Measurements from ENCODE around the gene SLCO2A1.
"Not testable (repeated sequence)": the region's sequence is repeated elsewhere in the genome, so short reads cannot be mapped to it uniquely, and the experiment has no call there.

The SLCO2A1 gene

GRCh38 chr3:134074790-134075567 lies 45.3 kb upstream of the SLCO2A1 start:
- Histone ChIP-seq H3K27ac (ENCODE audit: insufficient read depth in 1 of 2, low read depth in 1 of 2, low read length in 2 of 2, poor library complexity in 1 of 2, severe bottlenecking in 2 of 2) (no peak overlapping the region), H3K36me3 (ENCODE audit: control insufficient read depth in 4 of 4, insufficient read depth in 4 of 4, low read length in 3 of 4) (no peaks in the 10 kb centered on the region), H3K27me3 (replicated peaks in 2 of 5; ENCODE audit: control insufficient read depth in 4 of 5, insufficient read depth in 5 of 5, low read length in 4 of 5) (no peaks in the 10 kb centered on the region), H3K4me3 (ENCODE audit: control insufficient read depth in 1 of 7, extremely low read depth in 1 of 7, insufficient read depth in 4 of 7, low read depth in 2 of 7, low read length in 6 of 7) (no peak overlapping the region), H3K4me1 (ENCODE audit: control extremely low read depth in 1 of 4, control insufficient read depth in 4 of 4, insufficient read depth in 4 of 4, low read length in 3 of 4) (no peaks in the 10 kb centered on the region), H3K9me3 (ENCODE audit: control extremely low read depth in 1 of 5, control insufficient read depth in 4 of 5, insufficient read depth in 2 of 5, low read depth in 1 of 5, low read length in 4 of 5) (peaks cover 0 to 3% (median 0%) of the 10 kb centered on the region in 5 experiments)
- no peak for DNase-seq
- ChIA-PET CTCF (no interaction called here), POLR2A (no interaction called here)
- WGBS (ENCODE audit: insufficient coverage): 89% methylated on average over 6 of the region's 9 CpGs

DNA sequence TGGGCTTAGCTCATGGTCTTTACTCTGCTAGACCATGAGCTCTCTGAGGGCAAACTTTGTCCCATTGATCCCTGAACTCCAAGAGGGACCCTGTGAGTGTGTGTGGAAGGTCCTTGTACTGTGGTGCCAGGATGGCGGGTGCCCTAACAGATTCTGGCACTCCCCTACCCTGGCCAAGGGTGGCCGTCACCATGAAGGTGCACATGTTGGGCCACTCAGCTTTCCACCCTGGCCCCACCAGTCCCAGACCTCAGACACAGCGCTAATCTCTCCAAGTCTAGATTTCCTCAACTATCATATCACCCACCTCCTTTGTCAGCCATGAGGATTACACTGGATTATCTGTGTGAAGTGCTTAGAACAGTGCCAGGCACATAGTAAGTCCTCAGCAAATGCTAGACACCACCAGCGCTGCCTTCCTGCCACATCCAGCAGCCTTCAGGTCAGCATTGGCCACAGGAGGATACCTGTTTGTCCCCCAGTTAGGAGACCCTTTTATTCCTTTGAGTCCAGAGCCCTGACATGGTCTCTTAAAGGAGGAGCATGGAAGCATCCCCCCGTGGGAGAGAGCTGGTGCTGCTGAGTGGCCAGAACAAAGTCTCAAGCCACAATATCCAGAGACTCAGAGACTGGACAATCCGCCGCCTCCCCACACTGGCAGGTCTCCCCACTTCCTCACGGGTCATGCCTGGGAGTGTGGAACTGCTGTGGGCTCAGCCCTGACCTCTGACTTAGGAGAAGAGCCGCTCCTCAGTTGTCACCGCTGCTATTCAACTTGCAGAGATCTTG lies 44.5 kb upstream of the SLCO2A1 start:
- 94% methylated on average over 7 of the region's 10 CpGs for WGBS (ENCODE audit: insufficient coverage)
- CTCF ChIA-PET: no interaction called here
- H3K27ac ChIP-seq (ENCODE audit: insufficient read depth in 1 of 2, low read depth in 1 of 2, low read length in 2 of 2, poor library complexity in 1 of 2, severe bottlenecking in 2 of 2): no peak overlapping the region
- no peaks in the 10 kb centered on the region for H3K36me3 ChIP-seq (ENCODE audit: control insufficient read depth in 4 of 4, insufficient read depth in 4 of 4, low read length in 3 of 4)
- no peaks in the 10 kb centered on the region for H3K9me3 ChIP-seq (ENCODE audit: control extremely low read depth in 1 of 5, control insufficient read depth in 4 of 5, insufficient read depth in 2 of 5, low read depth in 1 of 5, low read length in 4 of 5)
- POLR2A ChIA-PET: no interaction called here
- no peaks in the 10 kb centered on the region for H3K4me1 ChIP-seq (ENCODE audit: control extremely low read depth in 1 of 4, control insufficient read depth in 4 of 4, insufficient read depth in 4 of 4, low read length in 3 of 4)
- no peak overlapping the region for H3K4me3 ChIP-seq (ENCODE audit: control insufficient read depth in 1 of 7, extremely low read depth in 1 of 7, insufficient read depth in 4 of 7, low read depth in 2 of 7, low read length in 6 of 7)
- no peak for DNase-seq
- H3K27me3 ChIP-seq (replicated peaks in 2 of 5; ENCODE audit: control insufficient read depth in 4 of 5, insufficient read depth in 5 of 5, low read length in 4 of 5): no peaks in the 10 kb centered on the region

GRCh38 chr3:134073583-134073945 lies 43.8 kb upstream of the SLCO2A1 start:
- CTCF ChIA-PET: no interaction called here
- no peak overlapping the region for H3K27ac ChIP-seq (ENCODE audit: insufficient read depth in 1 of 2, low read depth in 1 of 2, low read length in 2 of 2, poor library complexity in 1 of 2, severe bottlenecking in 2 of 2)
- H3K27me3 ChIP-seq (replicated peaks in 2 of 5; ENCODE audit: control insufficient read depth in 4 of 5, insufficient read depth in 5 of 5, low read length in 4 of 5): no peaks in the 10 kb centered on the region
- WGBS (ENCODE audit: insufficient coverage): 100% methylated on average over 1 of the region's 4 CpGs
- no peak for DNase-seq
- no peaks in the 10 kb centered on the region for H3K9me3 ChIP-seq (ENCODE audit: control extremely low read depth in 1 of 5, control insufficient read depth in 4 of 5, insufficient read depth in 2 of 5, low read depth in 1 of 5, low read length in 4 of 5)
- no peak overlapping the region for H3K4me3 ChIP-seq (ENCODE audit: control insufficient read depth in 1 of 7, extremely low read depth in 1 of 7, insufficient read depth in 4 of 7, low read depth in 2 of 7, low read length in 6 of 7)
- POLR2A ChIA-PET: no interaction called here
- no peaks in the 10 kb centered on the region for H3K36me3 ChIP-seq (ENCODE audit: control insufficient read depth in 4 of 4, insufficient read depth in 4 of 4, low read length in 3 of 4)
- no peaks in the 10 kb centered on the region for H3K4me1 ChIP-seq (ENCODE audit: control extremely low read depth in 1 of 4, control insufficient read depth in 4 of 4, insufficient read depth in 4 of 4, low read length in 3 of 4)

DNA sequence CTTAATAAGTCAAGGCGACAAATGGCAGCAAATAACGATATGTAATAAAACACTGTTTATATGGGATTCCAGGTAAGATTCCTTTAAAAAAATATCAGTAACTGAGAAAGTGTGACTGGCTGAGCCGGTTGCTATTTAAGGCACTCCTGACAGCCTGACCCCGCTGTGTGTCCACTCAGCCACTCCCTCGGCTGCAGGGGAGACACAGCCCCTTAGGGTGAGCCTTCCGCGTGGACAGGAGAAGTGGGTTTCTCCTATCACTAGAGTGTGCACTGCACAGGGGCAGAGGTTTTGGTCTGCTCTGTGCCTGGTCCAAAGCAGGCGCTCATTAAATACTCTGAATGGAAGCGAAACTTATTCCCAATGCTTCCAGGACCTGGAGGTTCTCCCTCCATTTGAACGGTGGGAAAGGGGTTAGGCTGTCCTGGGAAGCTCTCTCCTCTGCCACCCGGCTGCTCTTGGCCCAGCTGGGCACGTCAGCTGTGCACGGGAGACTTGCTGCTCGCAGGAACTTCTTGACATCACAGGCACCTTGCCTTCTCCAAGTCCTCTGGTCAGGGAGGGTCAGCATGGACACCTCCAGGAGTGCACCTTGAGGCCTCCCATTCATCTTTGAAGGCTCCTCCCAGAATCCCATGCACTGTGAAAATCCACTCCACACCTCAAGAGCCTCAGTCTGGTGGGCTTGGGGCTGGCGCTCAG lies 43.3 kb upstream of the SLCO2A1 start:
- 95% methylated on average over 15 of the region's 15 CpGs for WGBS (ENCODE audit: insufficient coverage)

GRCh38 chr3:134070281-134070680 lies 40.6 kb upstream of the SLCO2A1 start:
- H3K27ac ChIP-seq (ENCODE audit: insufficient read depth in 1 of 2, low read depth in 1 of 2, low read length in 2 of 2, poor library complexity in 1 of 2, severe bottlenecking in 2 of 2); H3K9me3 ChIP-seq (ENCODE audit: control extremely low read depth in 1 of 5, control insufficient read depth in 4 of 5, insufficient read depth in 2 of 5, low read depth in 1 of 5, low read length in 4 of 5); CTCF ChIA-PET; H3K4me3 ChIP-seq (ENCODE audit: control insufficient read depth in 1 of 7, extremely low read depth in 1 of 7, insufficient read depth in 4 of 7, low read depth in 2 of 7, low read length in 6 of 7); H3K4me1 ChIP-seq (ENCODE audit: control extremely low read depth in 1 of 4, control insufficient read depth in 4 of 4, insufficient read depth in 4 of 4, low read length in 3 of 4); H3K27me3 ChIP-seq (replicated peaks in 2 of 5; ENCODE audit: control insufficient read depth in 4 of 5, insufficient read depth in 5 of 5, low read length in 4 of 5); H3K36me3 ChIP-seq (ENCODE audit: control insufficient read depth in 4 of 4, insufficient read depth in 4 of 4, low read length in 3 of 4); POLR2A ChIA-PET; DNase-seq: not testable (repeated sequence)
- WGBS (ENCODE audit: insufficient coverage): 99% methylated on average over 14 of the region's 25 CpGs

More for the DNA sequence above, 43.3 kb upstream of the SLCO2A1 start:
- ChIA-PET CTCF (no interaction called here), POLR2A (no interaction called here)
- Histone ChIP-seq H3K27ac (ENCODE audit: insufficient read depth in 1 of 2, low read depth in 1 of 2, low read length in 2 of 2, poor library complexity in 1 of 2, severe bottlenecking in 2 of 2) (no peak overlapping the region), H3K4me1 (ENCODE audit: control extremely low read depth in 1 of 4, control insufficient read depth in 4 of 4, insufficient read depth in 4 of 4, low read length in 3 of 4) (no peaks in the 10 kb centered on the region), H3K27me3 (replicated peaks in 2 of 5; ENCODE audit: control insufficient read depth in 4 of 5, insufficient read depth in 5 of 5, low read length in 4 of 5) (no peaks in the 10 kb centered on the region), H3K9me3 (ENCODE audit: control extremely low read depth in 1 of 5, control insufficient read depth in 4 of 5, insufficient read depth in 2 of 5, low read depth in 1 of 5, low read length in 4 of 5) (no peaks in the 10 kb centered on the region), H3K4me3 (ENCODE audit: control insufficient read depth in 1 of 7, extremely low read depth in 1 of 7, insufficient read depth in 4 of 7, low read depth in 2 of 7, low read length in 6 of 7) (no peak overlapping the region), H3K36me3 (ENCODE audit: control insufficient read depth in 4 of 4, insufficient read depth in 4 of 4, low read length in 3 of 4) (no peaks in the 10 kb centered on the region)
- DNase-seq: no peak

DNA sequence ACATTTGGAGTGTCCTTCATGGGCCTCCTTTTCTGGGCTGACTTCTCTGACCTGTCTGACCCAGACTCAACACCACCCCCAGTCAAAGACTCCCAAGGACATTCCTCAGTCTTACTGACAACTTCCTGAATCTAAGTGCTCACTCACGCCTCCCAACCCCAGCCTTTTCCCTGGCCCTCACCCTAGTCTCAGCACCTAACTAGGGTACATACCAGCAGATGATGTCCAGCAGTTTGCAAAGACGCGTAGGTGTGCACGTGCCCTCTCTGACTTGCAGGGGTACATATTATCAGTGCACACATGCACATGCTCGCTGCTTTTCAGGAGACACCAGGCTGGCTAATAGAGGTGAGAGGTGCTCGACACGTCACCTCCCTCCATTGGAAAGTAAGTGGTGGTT lies 38.7 kb upstream of the SLCO2A1 start:
- H3K4me1 ChIP-seq (ENCODE audit: control extremely low read depth in 1 of 4, control insufficient read depth in 4 of 4, insufficient read depth in 4 of 4, low read length in 3 of 4): no peaks in the 10 kb centered on the region
- H3K9me3 ChIP-seq (ENCODE audit: control extremely low read depth in 1 of 5, control insufficient read depth in 4 of 5, insufficient read depth in 2 of 5, low read depth in 1 of 5, low read length in 4 of 5): no peaks in the 10 kb centered on the region
- H3K4me3 ChIP-seq (ENCODE audit: control insufficient read depth in 1 of 7, extremely low read depth in 1 of 7, insufficient read depth in 4 of 7, low read depth in 2 of 7, low read length in 6 of 7): no peak overlapping the region
- POLR2A ChIA-PET: no interaction called here
- CTCF ChIA-PET: no interaction called here
- WGBS (ENCODE audit: insufficient coverage): 91% methylated on average over 5 of the region's 7 CpGs
- H3K36me3 ChIP-seq (ENCODE audit: control insufficient read depth in 4 of 4, insufficient read depth in 4 of 4, low read length in 3 of 4): no peaks in the 10 kb centered on the region
- DNase-seq: no peak
- no peaks in the 10 kb centered on the region for H3K27me3 ChIP-seq (replicated peaks in 2 of 5; ENCODE audit: control insufficient read depth in 4 of 5, insufficient read depth in 5 of 5, low read length in 4 of 5)
- no peak overlapping the region for H3K27ac ChIP-seq (ENCODE audit: insufficient read depth in 1 of 2, low read depth in 1 of 2, low read length in 2 of 2, poor library complexity in 1 of 2, severe bottlenecking in 2 of 2)

GRCh38 chr3:134067531-134068161 lies 37.9 kb upstream of the SLCO2A1 start:
- no peaks in the 10 kb centered on the region for H3K36me3 ChIP-seq (ENCODE audit: control insufficient read depth in 4 of 4, insufficient read depth in 4 of 4, low read length in 3 of 4)
- H3K4me3 ChIP-seq (ENCODE audit: control insufficient read depth in 1 of 7, extremely low read depth in 1 of 7, insufficient read depth in 4 of 7, low read depth in 2 of 7, low read length in 6 of 7): no peak overlapping the region
- H3K27ac ChIP-seq (ENCODE audit: insufficient read depth in 1 of 2, low read depth in 1 of 2, low read length in 2 of 2, poor library complexity in 1 of 2, severe bottlenecking in 2 of 2): no peak overlapping the region
- no peaks in the 10 kb centered on the region for H3K27me3 ChIP-seq (replicated peaks in 2 of 5; ENCODE audit: control insufficient read depth in 4 of 5, insufficient read depth in 5 of 5, low read length in 4 of 5)
- 94% methylated on average over 11 of the region's 14 CpGs for WGBS (ENCODE audit: insufficient coverage)
- no peaks in the 10 kb centered on the region for H3K4me1 ChIP-seq (ENCODE audit: control extremely low read depth in 1 of 4, control insufficient read depth in 4 of 4, insufficient read depth in 4 of 4, low read length in 3 of 4)
- DNase-seq: no peak
- ChIA-PET CTCF (no interaction called here), POLR2A (no interaction called here)
- H3K9me3 ChIP-seq (ENCODE audit: control extremely low read depth in 1 of 5, control insufficient read depth in 4 of 5, insufficient read depth in 2 of 5, low read depth in 1 of 5, low read length in 4 of 5): no peaks in the 10 kb centered on the region
